GM23248 (cell line): ENCODE results near the gene ANKRD12. TPM values are rescaled to one million over a fixed set of nuclear protein-coding genes. Genes with fewer than 3 reads are reported as not detected.

Source experiments
- DNase-seq: peaks from one replicate; pipeline ENCODE4 v3.0.0-alpha.2; 2015
- H2AFZ ChIP-seq: fragments of 200-600 bp; sonication (generic); 2 replicates; pipeline ENCODE4 v1.6.1; 2016; ENCODE audit warnings: antibody characterized with exemption
- H3F3A ChIP-seq: fragments of 200-600 bp; sonication (generic); 2 replicates; pipeline ENCODE4 v1.6.1; 2016; ENCODE audit warnings: mild to moderate bottlenecking, antibody characterized with exemption, mixed run types; ENCODE audit not compliant: insufficient read depth
- H3K27ac ChIP-seq: fragments of 200-600 bp; sonication (generic); 2 replicates; pipeline ENCODE4 v1.5.1; 2016; ENCODE audit warnings: mild to moderate bottlenecking
- H3K27me3 ChIP-seq: fragments of 200-600 bp; sonication (generic); replicated peaks from 2 replicates; pipeline ENCODE4 v1.6.1; 2016; ENCODE audit warnings: mild to moderate bottlenecking; ENCODE audit not compliant: insufficient read depth
- H3K36me3 ChIP-seq: fragments of 200-600 bp; sonication (generic); 2 replicates; pipeline ENCODE4 v1.6.1; 2016; ENCODE audit warnings: low read depth, mild to moderate bottlenecking
- H3K4me1 ChIP-seq: fragments of 200-600 bp; sonication (generic); 2 replicates; pipeline ENCODE4 v1.6.1; 2016; ENCODE audit warnings: mild to moderate bottlenecking; ENCODE audit not compliant: insufficient read depth
- H3K4me2 ChIP-seq: fragments of 200-600 bp; sonication (generic); one replicate; pipeline ENCODE4 v1.6.1; 2016; ENCODE audit warnings: mild to moderate bottlenecking; ENCODE audit not compliant: unreplicated experiment
- H3K4me3 ChIP-seq: fragments of 200-600 bp; sonication (generic); 2 replicates; pipeline ENCODE4 v1.5.1; 2016; ENCODE audit warnings: mild to moderate bottlenecking
- H3K79me2 ChIP-seq: fragments of 200-600 bp; sonication (generic); 2 replicates; pipeline ENCODE4 v1.6.1; 2016; ENCODE audit warnings: mild to moderate bottlenecking; ENCODE audit not compliant: insufficient read depth
- H3K9ac ChIP-seq: fragments of 200-600 bp; sonication (generic); 2 replicates; pipeline ENCODE4 v1.6.1; 2016; ENCODE audit warnings: mild to moderate bottlenecking
- H3K9me2 ChIP-seq: fragments of 200-600 bp; sonication (generic); 2 replicates; pipeline ENCODE4 v1.6.1; 2016; ENCODE audit warnings: mixed run types, mild to moderate bottlenecking, moderate library complexity; ENCODE audit not compliant: insufficient read depth
- H3K9me3 ChIP-seq: fragments of 200-600 bp; sonication (generic); one replicate; pipeline ENCODE4 v1.6.1; 2017; ENCODE audit warnings: low read depth
- H4K20me1 ChIP-seq: fragments of 200-600 bp; sonication (generic); 2 replicates; pipeline ENCODE4 v1.6.0; 2016; ENCODE audit not compliant: insufficient read depth
- EZH2 ChIP-seq: fragments of 200-600 bp; sonication (generic); IDR thresholded peaks from 2 replicates; pipeline ENCODE4 v1.6.1; 2018; ENCODE audit warnings: antibody characterized with exemption, mild to moderate bottlenecking; ENCODE audit not compliant: insufficient read depth, poor library complexity, severe bottlenecking
- EZH2phosphoT487 ChIP-seq: fragments of 200-600 bp; sonication (generic); IDR thresholded peaks from 2 replicates; pipeline ENCODE4 v1.6.1; 2018; ENCODE audit warnings: antibody characterized with exemption, moderate library complexity, mild to moderate bottlenecking, low read depth; ENCODE audit not compliant: insufficient read depth
- WGBS, 2 experiments: methylation state at CpG; one replicate each; pipeline ENCODE4 v1.1.6; 2015 to 2017; ENCODE audit warnings: low lambda C conversion rate in 2 of 2, low coverage in 1 of 2; ENCODE audit errors: missing lambda C conversion rate in 2 of 2; 5-methylcytosine and 5-hydroxymethylcytosine counted together
- in situ Hi-C: fragments of 300-500 bp; cut with MboI; formaldehyde crosslinking; loops from 2 replicates; pipeline ENCODE4 v1.15.0; 2020
- polyA plus RNA-seq: library from polyadenylated mRNA; unstranded; fragments of >200 nt; fragmentation: Nextera tagmentation; extraction: Ambion mirVana; gene quantifications from 2 replicates; pipeline ENCODE4 v1.2.1, GENCODE V29; 2016
- total RNA-seq: library from RNA; depleted of rRNA; stranded (reverse); fragments of >200 nt; shearing (Covaris generic); gene quantifications from 2 replicates; pipeline ENCODE4 v1.2.3, GENCODE V29; 2014

ANKRD12 gene
- total and polyA plus RNA-seq, 2 experiments from 2014 or later: 16.5 to 34.8 TPM

GRCh38 chr18:9104244-9104901, 32.2 kb upstream of the ANKRD12 start:
- Histone ChIP-seq H3K4me2 (peak overlapping the region; percentile 99), H3F3A (peaks cover 32% of the 10 kb centered on the region), H3K27me3 (no peaks in the 10 kb centered on the region), H3K27ac (peak overlapping the region; percentile 87), H3K9me2 (no peaks in the 10 kb centered on the region), H3K4me3 (peak overlapping the region; percentile 94), H3K4me1 (peaks cover 51% of the 10 kb centered on the region), H3K79me2 (peaks cover 68% of the 10 kb centered on the region), H4K20me1 (peaks cover 30% of the 10 kb centered on the region; the same call in 1 of the 2 replicates), H3K9ac (peak overlapping the region; percentile 96), H3K36me3 (no peaks in the 10 kb centered on the region), H3K9me3 (no peaks in the 10 kb centered on the region), H2AFZ (no peak overlapping the region)
- peak; percentile 29 for DNase-seq
- TF ChIP-seq EZH2 (no peak), EZH2phosphoT487 (no peak)
- 6 to 10% methylated on average over 5 of the region's 5 CpGs for WGBS, 2 experiments
- in situ Hi-C loops: no loop called here

GRCh38 chr18:9105420-9105819, 31.2 kb upstream of the ANKRD12 start:
- Histone ChIP-seq H3F3A (peaks cover 42% of the 10 kb centered on the region), H3K27ac (0 out of 2 replicates have a peak overlapping the region, but pooled peaks have one; percentile 3), H3K4me1 (peaks cover 61% of the 10 kb centered on the region), H3K9ac (peak overlapping the region; percentile 96), H2AFZ (no peak overlapping the region), H3K4me2 (peak overlapping the region; percentile 99), H3K79me2 (peaks cover 78% of the 10 kb centered on the region), H4K20me1 (peaks cover 30% of the 10 kb centered on the region; the same call in 1 of the 2 replicates), H3K27me3 (no peaks in the 10 kb centered on the region), H3K4me3 (peak overlapping the region; percentile 94), H3K36me3 (no peaks in the 10 kb centered on the region), H3K9me2 (no peaks in the 10 kb centered on the region), H3K9me3 (no peaks in the 10 kb centered on the region)
- no peak for DNase-seq
- in situ Hi-C loops: no loop called here
- no peak for TF ChIP-seq EZH2
- no peak for TF ChIP-seq EZH2phosphoT487
- WGBS, 2 experiments: 35 to 47% methylated on average over 3 of the region's 3 CpGs

GRCh38 chr18:9106094-9106493, 30.5 kb upstream of the ANKRD12 start:
- Histone ChIP-seq H3K9me3 (no peaks in the 10 kb centered on the region), H3K4me2 (peak overlapping the region; percentile 99), H3K36me3 (no peaks in the 10 kb centered on the region), H3K9me2 (no peaks in the 10 kb centered on the region), H4K20me1 (peaks cover 30% of the 10 kb centered on the region; the same call in 1 of the 2 replicates), H3K27me3 (no peaks in the 10 kb centered on the region), H3K4me3 (peak overlapping the region; percentile 94), H3F3A (peaks cover 43% of the 10 kb centered on the region), H3K27ac (0 out of 2 replicates have a peak overlapping the region, but pooled peaks have one; percentile 3), H3K79me2 (peaks cover 85% of the 10 kb centered on the region), H2AFZ (no peak overlapping the region), H3K4me1 (peaks cover 63% of the 10 kb centered on the region), H3K9ac (peak overlapping the region; percentile 96; the same call in 1 of the 2 replicates)
- WGBS, 2 experiments: 94 to 95% methylated on average over 1 of the region's 1 CpG
- no peak for DNase-seq
- in situ Hi-C loops: no loop called here
- TF ChIP-seq EZH2phosphoT487: no peak
- TF ChIP-seq EZH2: no peak

GRCh38 chr18:9106800-9107584, 29.6 kb upstream of the ANKRD12 start:
- peaks cover 30% of the 10 kb centered on the region; the same call in 1 of the 2 replicates for H4K20me1 ChIP-seq
- H3K9me2 ChIP-seq: no peaks in the 10 kb centered on the region
- in situ Hi-C loops: no loop called here
- H3K27ac ChIP-seq: no peak overlapping the region
- H3K4me2 ChIP-seq: no peak overlapping the region
- DNase-seq: no peak
- H3F3A ChIP-seq: peaks cover 35% of the 10 kb centered on the region
- no peaks in the 10 kb centered on the region for H3K9me3 ChIP-seq
- WGBS, 2 experiments: 46 to 47% methylated on average over 4 of the region's 4 CpGs
- H2AFZ ChIP-seq: no peak overlapping the region
- H3K4me3 ChIP-seq: no peak overlapping the region
- no peaks in the 10 kb centered on the region for H3K36me3 ChIP-seq
- no peaks in the 10 kb centered on the region for H3K27me3 ChIP-seq
- peaks cover 94% of the 10 kb centered on the region for H3K79me2 ChIP-seq
- TF ChIP-seq EZH2phosphoT487 (no peak), EZH2 (no peak)
- no peak overlapping the region for H3K9ac ChIP-seq
- peaks cover 58% of the 10 kb centered on the region for H3K4me1 ChIP-seq
